Measurements from ENCODE around the gene MTARC2.
A peak's percentile ranks its signal among the peaks of the same experiment; 100 is the strongest.
"Not testable (repeated sequence)": the region's sequence is repeated elsewhere in the genome, so short reads cannot be mapped to it uniquely, and the experiment has no call there.

Gene MTARC2

DNA sequence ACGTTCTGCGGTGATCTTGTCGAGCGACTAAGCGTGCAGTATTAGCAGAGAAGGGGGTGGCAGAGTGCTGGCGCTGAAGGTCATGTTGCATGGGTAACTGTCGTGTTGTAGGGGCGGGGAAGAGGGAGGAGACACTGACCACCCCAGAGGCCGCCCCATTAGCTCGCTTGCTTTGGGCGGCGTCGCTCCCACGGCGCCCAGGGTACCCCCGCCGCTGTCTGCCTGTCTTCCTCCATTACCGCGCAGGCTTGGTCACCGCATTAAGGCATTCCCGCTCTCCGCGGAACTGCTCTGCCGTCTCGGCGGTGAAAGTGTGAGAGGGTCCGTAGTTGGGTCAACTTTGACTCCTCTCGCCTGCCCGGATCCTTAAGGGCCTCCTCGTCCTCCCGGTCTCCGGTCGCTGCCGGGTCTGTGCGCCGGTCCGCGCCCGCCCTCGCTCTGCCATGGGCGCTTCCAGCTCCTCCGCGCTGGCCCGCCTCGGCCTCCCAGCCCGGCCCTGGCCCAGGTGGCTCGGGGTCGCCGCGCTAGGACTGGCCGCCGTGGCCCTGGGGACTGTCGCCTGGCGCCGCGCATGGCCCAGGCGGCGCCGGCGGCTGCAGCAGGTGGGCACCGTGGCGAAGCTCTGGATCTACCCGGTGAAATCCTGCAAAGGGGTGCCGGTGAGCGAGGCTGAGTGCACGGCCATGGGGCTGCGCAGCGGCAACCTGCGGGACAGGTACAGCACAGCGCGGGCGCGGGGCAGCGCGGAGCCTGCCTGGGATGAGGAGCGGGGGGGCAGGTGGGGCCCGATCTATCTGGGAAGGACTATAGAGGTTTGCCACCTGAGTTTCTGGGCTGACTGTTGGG is at the start of gene MTARC2:
Gene MTARC2, plus strand, starts transcription at position 234 of the 846 bp plus-strand sequence. Its CDS starts 210 bp downstream, at position 444.
- peak; percentile 5 to 8 for DNase-seq

DNA sequence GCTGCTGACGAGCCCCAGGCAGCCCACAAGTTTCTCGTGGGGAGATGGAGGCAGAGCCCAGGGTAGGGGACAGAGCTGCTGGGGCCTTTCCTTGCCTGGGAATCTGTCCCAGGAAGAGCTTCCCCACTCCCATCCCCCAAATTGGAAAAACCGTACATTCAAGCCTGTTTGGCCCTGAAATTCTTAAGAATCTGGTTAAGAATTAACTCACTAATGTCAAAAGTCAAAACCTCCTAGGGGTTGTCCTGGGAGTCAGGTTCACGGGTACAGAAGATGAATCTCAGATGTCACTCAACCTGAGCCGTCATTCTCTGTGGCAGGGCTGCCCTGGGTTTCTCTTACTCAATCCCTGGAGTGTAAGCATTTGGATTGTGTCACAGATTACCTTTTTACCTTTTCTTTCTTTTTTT is 49.5 kb upstream of the MTARC2 start:
- DNase-seq: no peak

DNA sequence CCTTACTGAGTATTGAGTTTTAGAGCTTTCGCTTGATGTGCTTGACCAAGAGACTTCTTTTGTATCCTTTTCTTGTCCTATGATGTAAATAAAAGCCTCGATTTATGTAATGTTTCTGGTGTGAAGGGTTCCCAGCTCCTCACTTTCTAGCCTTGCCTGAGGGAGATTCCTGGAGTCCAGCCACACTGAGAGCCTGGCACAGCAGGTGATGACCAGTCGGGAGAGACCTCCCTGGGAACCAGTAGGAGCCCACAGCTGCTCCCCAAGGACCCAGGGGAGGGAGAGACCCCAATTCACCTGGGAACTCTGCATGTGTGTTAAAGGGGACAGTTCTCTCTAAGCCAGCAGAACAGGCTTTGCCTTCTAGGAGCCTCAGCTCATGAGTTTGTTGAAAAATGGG is 49.1 kb upstream of the MTARC2 start:
- no peak for DNase-seq

DNA sequence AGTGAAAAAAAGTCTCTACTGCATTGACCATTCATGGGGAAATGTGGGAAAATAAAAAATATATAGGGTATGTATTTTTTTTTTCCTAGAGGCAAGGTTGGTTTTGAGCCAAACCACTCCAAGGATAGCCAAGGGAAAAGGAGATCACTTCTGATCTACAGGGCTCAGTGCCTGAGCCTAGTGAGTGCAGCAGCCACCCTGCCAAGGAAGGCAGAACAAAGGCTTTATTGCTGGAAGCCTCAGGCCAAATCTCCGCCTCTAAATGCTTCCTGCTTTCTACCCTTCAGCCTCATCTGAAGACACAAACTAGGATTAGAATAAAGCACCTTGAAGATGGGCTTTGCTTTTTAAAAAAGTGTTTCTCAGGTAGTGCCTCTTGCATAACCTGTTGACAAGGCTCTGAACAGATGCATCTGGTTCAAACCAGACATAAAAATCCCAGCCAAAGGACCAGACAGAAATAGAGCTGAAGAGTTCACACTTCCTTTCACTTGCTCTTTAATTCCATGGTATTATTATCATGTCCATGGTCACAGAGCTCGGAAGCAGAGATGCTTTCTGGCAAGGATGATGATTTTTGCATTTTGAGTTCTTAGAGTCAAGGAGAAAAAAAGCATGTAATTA is 47.5 kb upstream of the MTARC2 start:
- no peak for DNase-seq

DNA sequence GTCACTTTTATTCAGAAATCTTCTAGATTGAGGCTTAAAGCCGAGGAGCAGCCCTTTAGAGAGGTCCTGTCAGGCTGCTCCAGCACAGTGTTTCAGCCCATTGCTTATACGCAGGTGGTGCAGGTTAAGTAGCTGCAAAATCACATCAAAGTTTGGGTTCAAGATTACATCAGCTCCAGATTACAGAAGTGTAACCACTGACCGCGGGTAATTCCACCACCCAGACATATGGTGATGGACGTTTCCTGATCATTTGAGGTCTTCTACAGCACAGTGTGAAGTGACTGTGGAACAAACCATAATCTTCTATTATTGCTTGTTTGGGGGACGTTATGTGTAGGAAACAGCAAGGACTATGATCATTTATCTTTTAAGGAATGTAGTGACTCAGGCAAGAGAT is 46.1 kb upstream of the MTARC2 start:
- no peak for DNase-seq

DNA sequence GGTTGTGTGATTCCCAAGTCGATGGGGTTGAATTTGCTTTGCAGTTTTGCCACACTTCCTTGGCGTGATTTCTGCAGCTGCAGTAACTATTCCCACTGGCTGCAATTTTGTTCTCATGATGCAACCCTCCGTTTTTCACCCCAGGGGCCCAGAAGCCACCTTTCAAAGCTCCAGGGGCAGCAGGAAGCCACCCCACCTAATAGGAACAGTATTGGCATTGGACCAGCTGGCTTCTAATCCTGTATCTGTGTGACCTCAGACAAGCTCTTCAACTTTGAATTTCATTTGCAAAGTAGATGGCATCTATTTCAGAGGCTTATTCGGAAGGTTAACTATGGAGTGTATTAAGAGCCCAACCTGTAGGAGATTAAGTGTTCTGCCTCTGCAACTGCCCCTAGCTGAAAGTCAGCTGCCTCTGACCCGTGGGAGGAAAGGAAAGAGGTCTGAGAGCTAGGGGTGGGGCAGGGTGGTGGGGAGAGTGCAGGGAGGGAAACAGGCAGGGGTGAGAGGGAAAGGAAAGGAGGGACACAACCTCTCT is 45.3 kb upstream of the MTARC2 start:
- no peak for DNase-seq

DNA sequence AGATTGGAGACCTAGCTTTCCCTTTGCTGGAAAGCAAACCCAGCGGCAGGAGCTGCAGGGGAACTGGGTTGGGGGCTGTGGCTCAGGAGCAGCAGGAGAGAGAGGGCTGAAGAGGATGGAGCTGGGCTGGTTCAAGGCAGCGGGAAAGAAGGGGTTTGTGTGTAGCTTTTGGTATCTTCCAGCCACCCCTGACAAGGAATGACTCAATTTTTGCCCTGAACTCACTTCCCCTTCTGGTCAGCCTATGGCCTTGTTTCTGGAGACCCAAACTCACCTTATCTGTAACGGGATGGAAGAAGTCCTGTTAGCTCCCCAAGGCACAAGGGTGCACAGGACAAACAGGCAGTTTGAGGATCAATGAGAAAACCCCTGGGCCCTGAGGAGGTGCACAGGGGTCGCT is 44.8 kb upstream of the MTARC2 start:
- no peak for DNase-seq

DNA sequence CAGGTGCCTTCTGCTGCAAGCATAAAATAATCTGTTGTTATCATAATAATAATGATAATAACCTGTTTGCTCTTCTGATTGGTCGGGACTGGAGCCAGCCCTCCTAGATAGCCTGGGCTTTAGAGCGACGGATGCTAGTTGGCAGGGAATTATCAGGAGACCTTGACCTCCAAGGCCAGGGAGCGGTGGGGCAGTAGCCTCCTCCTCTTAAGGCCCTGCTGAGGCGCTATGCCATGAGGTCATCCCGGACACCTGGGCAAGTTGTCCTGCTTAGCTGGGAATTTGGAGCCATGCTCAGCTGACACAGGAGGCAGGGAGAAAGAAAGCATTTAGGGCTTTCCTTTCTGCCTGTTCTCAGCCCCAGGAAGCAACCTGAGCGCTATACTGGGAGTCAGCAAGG is 42.3 kb upstream of the MTARC2 start:
- no peak for DNase-seq

DNA sequence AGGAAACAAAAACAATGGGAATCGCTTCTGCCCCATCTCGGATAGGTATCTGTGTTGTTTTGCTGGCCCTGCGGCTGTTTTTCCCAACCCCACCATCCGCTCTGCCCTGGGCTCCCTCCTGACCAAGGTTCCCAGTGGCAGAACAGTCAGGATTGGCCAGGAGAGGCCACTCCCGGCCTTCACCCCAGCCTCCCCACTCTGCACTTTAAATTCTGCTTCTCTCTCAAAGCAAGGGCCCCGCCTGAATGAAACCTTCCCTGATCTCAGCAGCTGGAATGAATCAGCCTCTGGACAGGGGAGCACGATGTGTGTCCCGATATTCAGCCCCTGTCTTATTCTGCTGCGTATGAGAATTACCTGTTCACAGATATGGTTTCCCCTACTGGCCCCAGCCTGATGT is 41.6 kb upstream of the MTARC2 start:
- no peak for DNase-seq

DNA sequence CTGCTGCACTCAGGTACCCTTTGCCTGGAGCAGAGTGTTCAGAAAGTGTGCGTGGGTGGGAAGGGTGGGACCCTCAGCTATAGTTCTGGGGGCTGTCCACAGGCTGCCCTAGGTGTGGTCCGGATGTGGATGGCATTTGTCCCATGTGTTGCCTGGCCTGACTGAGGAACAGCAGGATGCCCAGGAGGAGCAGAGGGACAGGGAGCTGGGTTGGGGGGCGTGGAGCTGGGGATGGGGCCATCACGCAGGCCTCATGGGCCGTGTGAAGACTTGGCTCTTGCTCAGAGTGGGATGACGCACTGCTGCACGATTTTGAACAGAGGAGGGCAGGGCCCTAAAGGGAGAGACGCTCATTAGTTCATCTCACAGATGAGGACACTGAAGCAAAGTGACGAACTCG is 41.0 kb upstream of the MTARC2 start:
- no peak for DNase-seq

DNA sequence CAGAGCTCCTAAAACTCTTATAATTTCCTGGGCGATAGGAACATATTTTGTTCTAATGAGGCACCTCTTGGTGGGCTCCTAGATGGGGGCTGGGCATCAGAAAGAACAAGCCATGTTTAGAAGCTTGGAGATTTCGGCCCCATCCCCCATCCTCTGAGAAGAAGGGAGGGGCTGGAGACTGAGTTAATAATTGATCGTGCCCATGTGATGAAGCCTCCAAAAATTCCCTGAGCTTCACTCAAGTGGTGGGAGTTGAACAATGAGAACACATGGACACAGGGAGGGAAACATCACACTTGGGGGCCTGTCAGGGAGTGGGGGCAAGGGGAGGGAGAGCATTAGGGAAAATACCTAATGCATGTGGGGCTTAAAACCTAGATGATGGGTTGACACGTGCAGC is 39.9 kb upstream of the MTARC2 start:
- no peak for DNase-seq

DNA sequence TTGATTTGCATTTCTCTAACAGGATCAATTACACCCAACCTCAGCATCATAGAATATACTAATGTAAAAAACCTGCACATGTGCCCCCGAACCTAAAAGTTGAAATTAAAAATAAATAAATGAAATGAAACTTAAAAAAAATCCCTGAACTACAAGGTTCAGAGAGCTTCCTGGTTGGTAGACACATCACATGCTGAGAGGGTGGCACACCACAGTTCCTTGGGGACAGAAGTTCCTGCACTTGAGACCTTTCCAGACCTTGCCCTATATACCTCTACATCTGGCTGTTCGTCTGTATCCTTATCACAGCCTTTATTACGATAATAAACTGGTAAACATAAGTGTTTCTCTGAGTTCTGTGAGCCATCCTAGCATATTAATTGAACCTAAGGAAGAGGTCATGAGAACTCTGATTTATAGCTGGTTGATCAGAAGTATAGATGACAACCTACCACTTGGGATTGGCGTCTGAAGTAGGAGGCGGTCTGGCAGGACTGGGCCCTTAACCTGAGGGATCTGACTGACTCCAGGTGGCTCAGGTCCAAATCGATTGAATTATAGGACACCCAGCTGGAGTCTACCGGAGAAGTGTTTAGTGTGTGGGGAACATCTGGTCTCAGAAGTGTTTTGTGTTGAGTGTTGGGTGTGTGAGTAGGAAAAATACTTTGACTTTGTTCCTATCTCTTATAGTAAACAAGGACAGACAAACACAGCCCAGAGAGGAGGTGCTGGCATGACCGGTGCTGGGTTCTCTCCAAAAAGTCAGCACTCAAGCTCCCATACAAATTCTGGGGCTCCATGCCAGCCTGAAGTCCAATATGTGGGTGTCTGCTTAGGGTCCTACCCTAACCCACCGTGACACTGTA is 39.0 kb upstream of the MTARC2 start:
- DNase-seq: no peak

DNA sequence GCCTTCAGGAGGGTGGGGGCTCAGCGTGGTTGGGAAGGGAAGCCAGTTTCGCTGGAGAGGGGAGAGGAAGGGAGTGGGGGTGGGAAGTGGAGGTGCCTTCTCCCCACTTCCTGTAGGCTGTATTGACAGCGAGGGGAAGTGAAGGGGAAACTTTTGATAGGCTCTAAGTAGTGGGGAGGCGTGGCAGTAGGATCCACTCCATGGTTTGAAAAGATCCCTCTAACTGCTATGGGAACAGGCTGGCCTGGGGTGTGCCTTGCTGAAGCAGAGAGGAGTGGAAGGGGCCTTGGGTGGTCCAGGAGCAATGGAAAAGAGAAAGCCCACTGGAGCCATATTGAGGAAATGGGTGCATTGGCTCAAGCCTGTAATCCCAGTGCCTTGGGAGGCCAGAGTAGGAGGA is 37.8 kb upstream of the MTARC2 start:
- DNase-seq: no peak

DNA sequence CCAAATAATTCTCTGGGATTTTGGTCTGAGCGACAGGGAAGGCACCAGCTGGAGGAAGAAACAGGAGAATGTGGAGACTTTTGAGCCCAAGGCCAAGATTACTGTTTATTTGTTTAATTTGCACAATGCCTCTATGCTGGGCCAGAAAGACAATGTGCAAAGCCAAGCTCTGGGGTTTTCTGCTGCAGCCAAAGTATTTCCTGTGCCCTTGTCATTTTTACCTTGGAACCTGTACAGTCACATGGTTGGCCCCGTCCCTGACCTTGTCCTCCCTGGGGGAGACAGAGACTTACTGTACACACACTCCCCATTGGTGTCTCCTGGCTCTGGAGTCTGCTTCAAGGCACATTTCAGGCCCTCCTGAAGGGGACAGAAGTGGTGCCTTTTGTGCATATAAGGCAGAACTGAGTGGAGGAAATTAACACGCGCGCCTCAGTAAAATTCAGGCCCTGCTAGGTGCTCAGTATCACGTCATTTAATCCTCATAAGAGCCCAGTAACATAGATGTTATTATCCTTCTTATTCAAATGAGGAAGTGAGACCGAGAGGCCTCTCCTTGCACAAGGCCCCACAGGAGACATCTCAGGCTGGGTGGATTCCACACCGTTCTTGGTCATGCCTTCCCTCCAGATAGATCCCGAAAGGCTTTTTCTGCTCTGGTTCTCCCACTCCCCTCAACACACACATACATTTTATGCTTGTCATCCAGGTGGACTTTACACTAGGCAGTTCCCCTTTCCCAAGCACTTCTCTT is 36.9 kb upstream of the MTARC2 start:
- DNase-seq: no peak

DNA sequence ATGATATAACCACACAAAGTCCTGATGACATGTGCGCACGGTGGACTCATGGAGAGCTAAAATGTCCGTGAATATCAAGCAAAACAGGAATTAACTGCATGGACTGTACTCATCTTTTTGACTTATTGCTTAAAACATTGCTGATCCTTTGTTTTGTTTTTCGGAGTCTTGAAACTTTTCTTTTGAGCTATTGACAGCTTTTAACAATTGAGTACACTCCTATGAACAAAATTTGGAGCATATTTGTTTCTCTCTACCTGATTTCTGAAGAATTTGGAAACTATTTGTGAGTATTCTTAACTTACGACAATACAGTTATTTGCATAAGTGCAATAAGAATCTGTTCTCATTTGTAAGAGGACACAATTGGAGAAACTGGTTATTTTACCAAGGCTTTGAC is 32.1 kb upstream of the MTARC2 start:
- not testable (repeated sequence) for DNase-seq

DNA sequence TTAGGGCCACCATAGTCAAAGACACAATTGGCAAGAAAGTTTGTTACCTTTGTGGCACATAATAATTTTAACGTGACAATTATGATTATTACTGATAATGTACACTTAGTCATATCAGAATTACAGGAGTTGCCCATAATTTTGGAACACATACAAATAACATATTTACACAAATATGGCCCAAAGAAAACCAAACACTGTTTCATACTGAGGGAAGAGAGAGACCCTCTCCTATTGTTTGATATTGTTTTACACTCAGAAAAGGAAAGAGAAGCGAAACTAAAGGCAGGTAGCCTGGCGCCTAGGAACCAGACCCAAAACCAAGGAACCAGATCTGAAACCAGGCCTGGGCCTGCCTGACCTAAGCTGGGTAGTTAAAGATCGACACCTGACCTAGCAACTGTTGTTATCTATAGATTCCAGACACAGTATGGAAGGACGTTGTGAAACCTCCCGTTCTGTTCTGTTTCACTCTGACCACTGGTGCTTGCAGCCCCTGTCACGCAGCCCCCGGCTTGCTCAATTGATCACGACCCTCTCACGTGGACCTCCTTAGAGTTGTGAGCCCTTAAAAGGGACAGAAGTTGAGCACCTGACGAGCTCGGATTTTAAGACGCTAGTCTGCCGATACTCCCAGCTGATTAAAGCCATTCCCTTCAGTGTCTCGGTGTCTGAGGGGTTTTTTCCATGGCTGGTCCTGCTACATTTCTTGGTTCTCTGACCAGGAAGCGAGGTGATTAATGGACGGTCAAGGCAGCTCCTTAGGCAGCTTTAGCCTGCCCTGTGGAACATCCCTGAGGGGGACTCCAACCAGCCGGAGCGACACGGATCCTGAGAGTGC is 30.1 kb upstream of the MTARC2 start:
- DNase-seq: no peak

DNA sequence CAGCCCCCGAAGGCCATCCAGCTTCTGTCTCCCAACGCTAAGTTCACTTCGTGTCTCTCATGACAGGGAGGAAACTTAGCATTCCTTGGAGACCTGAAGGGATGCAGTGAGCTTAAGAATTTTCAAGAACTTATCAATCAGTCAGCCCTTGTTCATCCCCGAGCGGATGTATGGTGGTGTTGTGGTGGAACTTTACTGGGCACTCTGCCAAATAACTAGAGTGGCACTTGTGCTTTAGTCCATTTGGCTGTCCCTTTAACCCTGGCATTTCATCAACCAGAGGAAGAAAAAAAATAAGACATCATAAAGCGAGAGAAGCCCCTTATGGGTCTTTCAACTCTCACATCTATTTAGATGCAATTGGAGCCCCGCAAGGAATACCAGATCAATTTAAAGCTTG is 26.9 kb upstream of the MTARC2 start:
- not testable (repeated sequence) for DNase-seq

DNA sequence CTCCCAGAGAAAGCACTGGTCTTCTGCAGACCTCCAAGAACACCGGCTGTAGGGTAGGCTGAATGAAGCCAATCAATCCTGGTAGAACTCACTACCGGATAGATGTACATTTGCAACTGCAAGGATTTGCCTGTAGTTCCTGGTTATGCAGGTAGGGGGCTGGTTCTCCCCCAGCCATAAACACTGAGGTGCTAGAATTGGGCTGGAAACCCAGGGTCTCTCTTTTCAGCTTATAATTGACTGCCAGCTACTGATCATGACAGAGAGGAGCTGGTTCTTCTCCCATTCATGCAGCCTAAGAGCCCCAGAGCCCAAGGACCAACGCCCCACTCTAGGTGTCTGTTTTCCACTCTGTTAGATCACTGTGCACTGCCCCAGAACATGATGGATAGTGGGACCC is 21.5 kb upstream of the MTARC2 start:
- no peak for DNase-seq

DNA sequence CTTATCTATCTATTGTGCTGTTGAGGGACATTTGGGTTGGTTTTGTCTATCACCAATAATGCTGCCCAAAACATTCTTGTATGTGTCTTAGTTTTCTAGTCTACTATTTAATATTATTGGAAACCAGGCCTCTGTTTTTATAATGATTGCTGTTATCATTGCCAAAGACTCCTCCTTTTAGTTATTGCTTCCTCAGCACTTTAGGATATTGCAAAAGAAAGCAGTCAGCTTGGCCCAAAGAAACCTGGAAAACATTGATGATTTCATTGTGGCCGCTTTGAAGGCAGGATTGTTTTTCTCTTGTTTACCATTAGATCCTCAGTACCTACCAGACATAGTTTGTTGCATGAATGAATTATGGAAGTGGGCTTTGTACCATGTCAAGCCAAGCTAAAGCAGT is 20.6 kb upstream of the MTARC2 start:
- no peak for DNase-seq

DNA sequence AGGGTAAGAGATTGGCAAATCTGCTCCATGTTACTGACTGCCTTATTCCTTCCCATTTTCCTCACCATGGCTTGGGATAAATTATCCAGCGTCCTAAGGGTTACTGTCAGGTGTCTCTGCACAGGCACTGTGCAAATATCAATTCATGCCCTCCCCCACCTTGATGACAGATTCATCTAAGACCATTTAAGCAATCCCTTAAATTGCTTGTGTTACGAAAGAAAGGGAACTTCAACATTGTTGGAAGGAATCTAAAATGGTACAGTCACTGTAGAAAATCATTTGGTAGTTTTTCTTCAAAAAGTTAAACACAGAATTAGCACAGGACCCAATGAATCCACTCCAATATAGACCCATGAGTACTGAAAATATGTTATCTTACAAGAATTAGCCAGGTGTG is 17.6 kb upstream of the MTARC2 start:
- DNase-seq: no peak

DNA sequence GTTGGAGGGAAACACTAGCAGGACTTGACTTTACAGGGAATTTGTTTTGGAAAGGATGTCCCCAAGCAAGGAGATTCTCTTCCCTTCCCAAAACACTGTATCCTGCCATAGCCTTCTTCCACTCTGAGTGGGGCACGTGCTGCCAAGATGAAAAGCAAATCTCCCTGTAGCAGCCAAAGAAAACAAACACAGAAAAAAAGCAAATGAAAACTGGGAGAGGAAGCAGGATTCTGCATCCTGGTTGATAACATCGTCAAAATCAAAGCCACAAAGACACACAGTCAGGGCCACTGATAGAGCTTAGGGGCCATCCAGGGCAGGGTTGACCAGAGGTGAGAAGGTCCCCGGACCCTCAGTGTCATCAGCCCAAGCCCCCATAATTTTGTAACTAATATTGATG is 16.0 kb upstream of the MTARC2 start:
- no peak for DNase-seq

DNA sequence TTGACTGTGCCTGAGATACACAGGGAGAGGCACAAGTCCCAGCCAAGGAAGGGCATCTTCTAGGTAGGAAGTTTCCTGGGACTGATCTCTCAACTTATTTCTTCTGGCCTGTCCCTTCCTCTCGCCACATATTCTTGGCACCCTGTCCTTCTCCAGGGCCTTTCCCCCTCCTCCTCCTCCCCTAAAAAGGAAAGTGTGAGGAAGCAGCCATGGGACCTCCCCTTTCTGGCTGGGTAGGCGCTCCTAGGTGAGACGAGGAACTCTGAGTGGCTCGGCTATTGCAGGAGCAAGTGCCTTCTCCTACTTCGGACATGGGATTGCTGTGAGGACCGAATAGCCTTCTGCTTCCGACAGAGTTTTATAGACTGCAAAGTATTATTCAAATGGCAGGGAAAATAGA is 15.5 kb upstream of the MTARC2 start:
- no peak for DNase-seq

All from activated CD4-positive, alpha-beta T cell treated with anti-CD3 and anti-CD28 coated beads, Interleukin-2, amount 50 U/mL, for 48 hours (primary cell).